Measurements from ENCODE around the gene FOXD2.

FOXD2 gene

DNA sequence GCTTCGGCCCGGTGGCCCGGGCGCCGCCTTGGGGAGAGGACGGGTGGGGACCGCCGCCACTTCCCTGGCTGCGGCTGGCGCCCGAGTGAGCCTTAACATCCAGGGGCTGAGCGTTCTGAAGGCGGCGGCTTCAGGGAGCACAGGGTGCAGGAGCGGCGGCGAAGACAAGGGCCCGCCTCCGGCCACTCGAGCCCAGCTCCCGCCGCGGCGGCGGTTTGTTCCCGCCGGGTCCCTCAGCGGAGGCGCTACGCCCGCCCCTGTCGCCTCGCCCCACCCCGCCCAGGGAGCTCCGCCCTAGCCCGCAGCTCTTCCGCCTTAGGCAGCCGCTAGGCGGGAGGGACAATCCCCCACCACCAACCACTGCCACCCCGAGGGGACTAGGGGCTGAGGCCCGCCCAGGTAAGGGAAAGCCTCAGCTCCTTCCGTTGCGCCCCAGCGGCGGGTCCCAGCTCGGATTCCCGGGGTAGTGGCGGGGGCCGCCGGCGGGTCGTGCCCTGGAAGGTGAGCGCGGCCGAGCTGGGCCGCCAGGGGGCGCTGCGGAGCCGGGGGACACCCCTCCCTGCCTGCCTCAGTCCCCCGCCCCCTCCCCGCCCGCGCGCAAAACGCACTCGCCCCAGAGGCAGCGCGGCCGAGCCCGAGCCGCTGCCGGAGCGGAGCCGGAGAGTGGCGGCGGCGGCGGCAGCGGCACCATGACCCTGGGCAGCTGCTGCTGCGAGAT is at the start of gene FOXD2:
TSS of gene FOXD2 (plus strand) at position 598 of the 718 bp plus-strand sequence. CDS start at position 690, 92 bp downstream.
- peak; percentile 93 for DNase-seq

DNA sequence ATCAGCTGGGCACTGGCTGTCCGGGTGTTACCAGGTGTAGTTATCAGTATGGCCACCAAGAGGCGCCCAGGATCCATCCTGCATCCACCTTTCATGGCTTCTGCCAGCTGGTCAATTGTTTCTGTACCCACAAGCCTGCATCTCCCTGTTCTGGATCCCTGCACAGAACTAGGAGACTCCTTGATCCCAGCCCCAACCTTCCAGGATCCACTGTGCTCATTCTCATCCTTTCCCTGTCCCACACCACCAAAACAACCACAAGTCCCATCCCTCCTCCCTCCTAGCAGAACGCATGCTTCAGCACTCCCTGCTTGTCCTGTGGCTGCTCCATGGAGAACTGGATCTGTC is 49.0 kb upstream of the FOXD2 start:
- DNase-seq = peak; percentile 43

DNA sequence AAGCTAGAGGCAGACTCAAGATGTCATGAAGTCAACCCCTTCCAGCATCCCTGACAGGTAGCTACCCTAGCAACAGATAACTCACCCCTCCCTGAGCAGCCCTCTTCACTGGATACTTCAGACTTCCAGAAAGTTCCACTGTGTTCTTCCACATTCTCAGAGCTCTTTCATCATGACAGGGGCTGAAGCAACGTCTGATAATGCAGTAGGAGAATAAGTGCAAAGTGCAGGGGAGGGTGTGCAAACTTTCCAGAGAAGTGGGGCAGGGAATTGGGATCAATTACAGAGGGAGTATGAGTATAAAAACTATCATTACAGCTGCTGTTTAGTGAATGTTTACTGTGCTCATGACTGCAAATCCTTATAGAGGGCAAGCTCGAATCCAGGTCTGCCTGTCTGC is 48.1 kb upstream of the FOXD2 start:
- no peak for DNase-seq

DNA sequence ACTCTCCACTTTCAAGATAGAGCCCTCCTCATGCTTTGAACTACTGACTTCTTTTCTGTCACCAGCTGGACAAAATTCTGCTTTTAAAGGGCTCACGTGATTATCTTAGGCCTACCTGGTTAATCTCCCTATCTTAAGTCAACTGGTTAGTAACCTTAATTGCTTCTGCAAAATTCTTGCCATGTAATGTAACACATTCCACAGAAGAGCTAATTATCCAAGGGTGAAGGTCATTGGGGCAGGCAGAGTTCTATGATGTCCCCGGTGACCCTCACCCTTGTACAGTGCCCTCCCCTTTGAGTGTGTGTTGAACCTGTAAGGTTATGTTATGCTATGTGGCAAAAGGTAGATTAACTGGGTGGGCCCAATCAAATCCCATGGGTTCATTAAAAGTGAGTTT is 47.0 kb upstream of the FOXD2 start:
- no peak for DNase-seq

DNA sequence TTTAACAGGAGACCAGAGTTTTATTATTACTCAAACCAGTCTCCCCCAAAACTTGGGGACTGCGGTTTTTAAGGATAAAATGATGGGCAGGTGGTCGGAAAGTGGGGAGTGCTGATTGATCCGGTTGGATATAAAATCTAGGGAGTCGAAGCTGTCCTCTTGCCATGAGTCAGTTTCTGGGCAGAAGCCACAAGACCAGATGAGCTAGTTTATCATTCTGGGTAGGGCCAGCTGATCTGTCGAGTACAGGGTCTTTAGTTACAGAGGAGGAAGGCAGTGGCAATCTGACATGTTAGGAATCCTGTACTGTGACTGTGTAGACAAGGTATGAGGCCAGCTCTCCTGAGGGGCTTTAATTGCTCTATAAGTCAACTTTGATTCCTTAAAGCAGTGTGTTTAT is 44.7 kb upstream of the FOXD2 start:
- DNase-seq = no peak

DNA sequence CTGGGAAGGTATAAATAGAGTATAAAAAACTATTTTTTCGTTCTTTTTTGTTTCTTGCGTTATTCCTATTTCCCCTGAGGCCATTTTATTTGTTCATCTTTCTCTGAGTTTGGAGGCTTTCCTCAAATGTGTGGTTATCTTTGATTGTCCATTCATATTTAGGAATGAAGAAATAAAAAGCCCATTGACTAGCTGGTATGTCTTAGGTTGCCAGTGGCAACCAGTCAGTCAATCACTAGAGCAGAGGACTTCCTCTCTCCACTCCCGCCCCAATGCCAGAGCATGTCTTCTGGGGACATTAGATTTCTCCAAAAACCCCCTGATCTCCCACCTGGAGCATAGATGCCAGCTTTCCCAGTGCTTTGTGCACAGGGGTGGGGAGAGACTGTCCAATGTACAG is 42.4 kb upstream of the FOXD2 start:
- no peak for DNase-seq

DNA sequence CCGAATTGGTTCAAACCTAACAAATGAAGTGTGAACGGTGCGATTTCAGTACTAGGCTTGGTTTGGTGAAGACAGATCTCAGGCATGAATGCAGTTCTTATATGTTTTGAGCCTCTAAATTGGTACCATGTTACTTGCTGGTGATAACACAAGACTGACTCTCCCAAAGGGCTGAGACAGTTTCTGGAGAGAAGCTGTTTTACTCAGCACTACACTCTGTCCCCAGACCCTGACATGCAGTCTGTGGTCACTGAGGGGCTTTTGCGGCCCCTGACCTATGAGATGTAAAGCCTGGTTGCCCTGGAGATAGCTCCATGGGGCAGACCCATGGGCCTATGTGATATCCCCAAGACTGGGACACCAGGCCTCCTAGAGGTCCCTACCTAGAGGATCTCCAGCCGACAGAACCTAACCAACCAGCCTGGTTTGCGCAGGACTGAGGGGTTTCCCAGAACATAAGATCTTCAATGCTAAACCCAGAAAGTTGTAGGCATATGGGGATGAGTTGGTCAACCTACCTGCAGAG is 41.1 kb upstream of the FOXD2 start:
- no peak for DNase-seq

DNA sequence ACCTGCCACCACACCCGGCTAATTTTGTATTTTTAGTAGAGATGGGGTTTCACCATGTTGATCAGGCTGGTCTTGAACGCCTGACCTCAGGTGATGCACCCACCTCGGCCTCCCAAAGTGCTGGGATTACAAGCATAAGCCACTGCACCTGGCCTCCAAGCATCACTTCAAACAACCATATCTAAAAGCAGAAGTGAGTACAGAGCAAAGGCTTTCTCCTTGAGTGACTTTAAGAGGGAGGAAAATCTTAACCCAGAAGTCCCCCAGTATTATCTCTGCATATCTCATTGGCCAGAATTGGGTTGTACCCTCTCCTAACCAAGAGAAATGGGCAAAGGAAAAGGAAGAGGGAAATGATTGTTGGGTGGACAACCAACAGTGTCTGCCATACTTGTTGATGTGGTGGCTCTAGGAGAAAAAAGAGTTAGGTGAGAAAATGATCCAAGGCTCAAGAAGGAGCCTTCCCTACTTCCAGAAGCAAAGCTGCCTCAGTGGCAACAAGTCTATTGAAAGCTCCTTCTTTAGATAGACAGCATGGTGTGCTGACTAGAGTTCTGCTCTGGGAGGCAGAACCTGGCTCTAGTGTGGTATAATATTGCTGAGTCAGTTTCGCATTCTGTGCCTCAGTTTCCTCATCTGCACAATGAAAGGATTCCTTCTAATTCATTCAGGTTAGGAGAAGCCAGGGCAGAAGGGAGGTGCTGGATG is 38.6 kb upstream of the FOXD2 start:
- DNase-seq = no peak

DNA sequence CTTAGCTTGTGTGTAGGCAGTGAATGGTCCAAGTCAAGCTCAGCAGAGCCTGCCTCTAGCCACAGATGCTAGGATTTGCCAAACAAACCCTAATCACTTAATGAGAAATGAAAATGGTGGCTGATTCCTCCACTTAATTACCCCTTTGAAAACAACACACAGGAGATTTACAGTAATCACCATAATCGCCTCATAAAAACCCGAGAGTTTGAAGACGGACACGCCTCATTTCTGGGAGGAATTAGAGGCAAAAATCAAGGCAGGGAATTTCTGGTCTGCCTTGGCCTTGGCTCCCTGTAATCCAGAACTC is 38.0 kb upstream of the FOXD2 start:
- DNase-seq = no peak

DNA sequence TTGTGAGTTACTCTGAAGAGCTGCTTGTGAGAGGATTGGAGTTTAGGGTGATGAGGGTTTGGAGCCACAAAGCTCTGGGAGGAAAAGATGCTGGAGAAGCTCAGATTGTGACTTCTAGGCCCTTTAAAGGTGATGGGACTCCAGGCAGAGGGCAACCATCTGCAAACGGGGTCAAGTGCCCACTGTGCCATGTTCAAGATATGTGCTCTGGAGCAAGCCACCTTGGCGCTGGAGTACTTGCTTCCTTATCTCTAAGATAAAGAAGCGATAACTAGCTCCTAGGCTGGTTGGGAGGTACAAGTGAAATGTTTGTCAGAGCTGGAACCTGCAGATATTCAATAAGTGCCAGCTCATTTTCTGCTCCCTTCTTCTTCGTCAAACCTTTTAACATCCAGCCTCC is 36.1 kb upstream of the FOXD2 start:
- no peak for DNase-seq

DNA sequence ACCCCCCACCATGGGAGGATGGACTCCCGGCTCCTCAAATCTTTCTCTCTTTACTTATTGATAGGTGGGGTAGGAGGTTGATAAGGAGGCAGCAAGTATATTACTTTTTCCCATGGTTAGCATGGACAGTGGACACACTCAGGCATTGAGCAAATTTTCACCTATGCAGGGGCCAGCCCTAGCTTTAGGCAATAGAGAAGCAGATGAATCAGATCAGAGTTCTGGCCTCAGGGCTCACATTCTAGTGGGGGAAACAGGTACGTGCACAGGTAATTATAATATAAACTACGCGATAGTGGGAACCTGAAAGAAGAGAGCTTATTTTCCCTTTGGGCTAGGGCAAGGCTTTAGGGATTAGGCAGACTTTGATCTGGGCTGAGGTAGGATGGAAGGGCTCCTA is 35.3 kb upstream of the FOXD2 start:
- DNase-seq = no peak

DNA sequence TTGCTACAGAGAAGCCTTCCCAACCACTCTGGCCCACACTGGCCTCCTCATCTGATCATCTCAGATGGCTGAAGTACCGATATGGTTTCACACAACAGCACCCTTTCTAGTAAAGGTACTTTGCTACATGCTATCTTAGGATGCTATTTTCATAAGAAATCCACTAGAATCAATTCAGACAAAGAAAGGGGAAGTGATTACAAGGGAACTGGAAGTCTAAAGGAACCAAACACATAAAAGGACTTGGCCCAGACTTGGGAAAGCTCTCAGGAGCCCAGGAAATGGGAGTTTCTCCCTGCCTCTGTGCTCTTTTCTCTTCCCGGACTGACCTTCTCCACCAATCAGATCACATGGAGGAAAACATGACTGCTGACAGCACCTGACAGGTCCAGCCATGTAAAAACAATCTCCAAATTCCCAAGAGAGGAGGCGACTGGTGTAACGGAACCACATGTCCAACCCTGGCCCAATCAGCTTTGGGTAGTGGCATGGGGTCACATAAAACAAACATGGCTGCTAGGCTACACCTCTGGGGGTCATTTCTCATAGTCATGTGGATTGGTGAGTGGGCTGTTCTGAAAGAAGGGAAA is 34.4 kb upstream of the FOXD2 start:
- no peak for DNase-seq

DNA sequence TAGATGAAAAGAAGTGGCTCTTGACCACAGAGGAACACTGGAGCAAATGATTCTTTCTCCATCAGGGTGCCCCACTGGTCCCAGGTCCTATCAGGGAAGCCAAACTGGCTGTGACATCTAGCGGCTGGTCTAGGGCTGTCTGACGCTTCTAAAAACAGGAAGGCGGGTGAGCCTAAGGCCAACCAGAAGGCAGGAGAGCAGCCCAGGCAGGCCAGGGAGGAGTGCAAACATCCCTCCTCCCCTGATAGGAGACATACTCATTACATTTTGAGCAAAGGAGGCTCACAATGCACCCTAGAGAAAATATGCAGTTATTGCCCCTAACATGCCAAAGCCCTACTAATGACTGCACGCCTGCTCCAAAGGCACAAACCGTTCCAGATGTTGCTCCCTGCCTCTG is 32.1 kb upstream of the FOXD2 start:
- no peak for DNase-seq

DNA sequence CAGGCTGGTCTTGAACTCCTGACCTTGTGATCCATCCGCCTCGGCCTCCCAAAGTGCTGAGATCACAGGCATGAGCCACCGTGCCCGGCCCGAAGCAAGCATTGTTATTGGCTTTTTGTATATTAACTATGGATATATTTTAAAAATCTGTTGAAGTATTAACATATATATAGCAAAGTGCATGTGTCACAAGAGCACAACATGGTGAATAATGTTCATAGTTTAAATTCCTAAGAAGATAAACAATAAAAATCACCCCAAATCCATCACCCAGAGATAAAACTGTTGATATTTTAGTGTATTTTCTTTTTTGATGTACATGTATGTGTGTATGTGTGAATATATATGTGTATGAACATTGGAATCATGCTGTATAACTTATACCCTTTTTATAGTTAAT is 30.9 kb upstream of the FOXD2 start:
- no peak for DNase-seq

DNA sequence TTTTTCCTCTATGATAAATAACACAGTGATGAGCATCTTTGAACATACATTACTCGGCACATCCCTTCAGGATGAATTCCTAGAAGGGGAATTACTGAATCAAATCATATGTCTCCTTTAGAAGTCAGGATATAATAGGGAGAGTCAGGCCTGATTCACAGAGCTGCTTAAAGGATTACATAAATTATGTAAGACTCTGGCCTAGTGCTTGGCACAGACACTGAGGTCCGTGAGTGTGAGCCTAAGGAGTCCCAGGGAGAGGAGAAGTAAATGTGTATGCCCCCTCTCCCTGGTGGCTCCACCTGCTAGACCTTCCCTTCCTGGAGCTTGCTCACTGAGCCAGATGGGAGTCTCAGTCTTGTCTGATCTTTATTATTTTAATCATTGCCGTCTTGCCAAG is 30.4 kb upstream of the FOXD2 start:
- no peak for DNase-seq

DNA sequence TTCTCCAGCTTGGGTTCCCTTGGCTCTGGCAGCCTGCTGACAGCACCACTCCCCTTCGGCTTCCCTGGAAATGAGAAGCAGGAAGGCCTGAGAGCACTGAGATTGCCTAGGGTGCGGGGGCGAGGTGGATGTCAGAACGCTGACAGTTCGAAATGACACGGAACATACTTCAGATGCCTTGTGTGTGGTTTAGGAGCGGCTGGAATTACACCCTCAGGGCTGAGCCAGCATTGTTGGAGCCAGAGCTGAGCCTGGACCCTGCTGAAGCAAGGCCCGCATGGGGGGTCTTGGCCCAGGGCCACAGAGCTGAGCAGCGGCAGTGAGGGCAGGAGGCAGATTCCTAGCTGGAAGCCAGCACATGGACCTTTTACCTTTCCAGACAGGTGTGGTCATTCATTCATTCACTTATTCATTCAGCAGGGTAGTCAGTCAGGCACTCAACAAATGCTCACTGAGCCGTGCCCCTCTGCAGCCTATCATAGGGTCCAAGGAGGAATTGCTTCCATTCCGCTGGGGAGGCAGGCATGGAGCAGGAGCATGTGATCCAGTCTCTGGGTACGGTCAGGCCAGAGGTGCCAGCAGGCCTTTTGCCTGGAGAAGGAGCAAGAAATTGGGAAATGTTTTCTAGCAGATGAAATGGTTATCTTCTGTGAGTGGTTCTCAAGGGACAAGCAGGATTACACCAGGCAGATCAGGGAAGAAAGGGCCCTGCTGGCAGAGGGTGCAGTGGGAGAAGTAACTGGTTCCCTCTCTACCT is 28.4 kb upstream of the FOXD2 start:
- no peak for DNase-seq

DNA sequence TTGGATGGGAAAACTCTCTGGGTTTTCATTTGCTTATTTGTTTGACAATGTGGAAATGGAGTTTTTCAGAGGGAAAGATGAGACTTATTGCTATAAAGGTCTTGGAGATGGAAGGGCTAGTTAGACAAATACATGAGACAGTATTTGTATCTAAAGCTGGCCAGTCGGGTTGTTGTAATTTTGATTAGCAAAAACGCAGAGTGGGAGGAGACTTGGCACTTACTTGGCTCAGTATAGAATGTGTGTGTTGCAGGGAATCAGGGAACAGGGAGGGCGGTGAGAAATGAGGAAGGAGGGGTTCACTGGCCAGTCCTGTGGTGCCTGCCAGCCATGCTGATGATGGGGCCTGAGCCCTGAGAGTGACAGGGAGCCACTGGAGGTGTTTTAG is 27.8 kb upstream of the FOXD2 start:
- DNase-seq = no peak

DNA sequence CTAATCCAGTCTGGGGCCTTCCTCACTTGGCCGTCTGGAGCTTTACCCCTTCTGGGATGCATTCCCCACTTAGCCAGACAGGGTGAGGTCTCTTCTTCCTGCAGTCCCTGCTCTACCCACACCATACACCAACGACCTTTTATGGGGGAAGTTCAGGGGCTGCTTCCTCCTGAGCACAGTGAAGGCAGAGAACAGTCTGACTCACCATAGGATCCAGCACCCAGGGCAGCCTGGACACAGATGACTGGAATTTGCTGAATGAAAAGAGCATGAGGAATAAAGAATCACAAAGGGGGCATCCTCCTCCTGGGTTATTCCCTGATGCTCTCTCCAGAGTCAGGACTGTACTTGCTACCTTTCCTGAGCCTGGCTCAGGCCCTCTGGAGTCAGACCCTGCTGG is 26.4 kb upstream of the FOXD2 start:
- no peak for DNase-seq

DNA sequence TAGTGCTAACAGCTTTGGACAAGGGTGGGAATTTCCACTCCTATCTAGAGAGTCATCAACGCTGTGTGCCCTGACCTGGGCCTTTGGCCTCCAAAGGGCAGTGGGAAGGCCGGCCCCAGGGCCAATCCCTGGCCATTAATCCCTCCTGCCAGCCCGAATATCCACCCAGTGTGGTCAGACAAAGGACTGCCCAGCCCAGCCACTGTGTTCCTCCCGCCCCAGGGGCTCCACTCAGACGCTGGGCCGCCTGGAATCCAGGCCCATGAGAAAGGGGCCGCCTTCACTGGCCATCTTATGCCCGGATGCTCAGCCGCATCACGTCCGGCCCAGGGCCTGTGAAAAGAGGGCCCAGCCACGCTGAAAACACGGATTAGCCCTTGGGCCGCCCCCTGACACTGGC is 25.4 kb upstream of the FOXD2 start:
- no peak for DNase-seq

DNA sequence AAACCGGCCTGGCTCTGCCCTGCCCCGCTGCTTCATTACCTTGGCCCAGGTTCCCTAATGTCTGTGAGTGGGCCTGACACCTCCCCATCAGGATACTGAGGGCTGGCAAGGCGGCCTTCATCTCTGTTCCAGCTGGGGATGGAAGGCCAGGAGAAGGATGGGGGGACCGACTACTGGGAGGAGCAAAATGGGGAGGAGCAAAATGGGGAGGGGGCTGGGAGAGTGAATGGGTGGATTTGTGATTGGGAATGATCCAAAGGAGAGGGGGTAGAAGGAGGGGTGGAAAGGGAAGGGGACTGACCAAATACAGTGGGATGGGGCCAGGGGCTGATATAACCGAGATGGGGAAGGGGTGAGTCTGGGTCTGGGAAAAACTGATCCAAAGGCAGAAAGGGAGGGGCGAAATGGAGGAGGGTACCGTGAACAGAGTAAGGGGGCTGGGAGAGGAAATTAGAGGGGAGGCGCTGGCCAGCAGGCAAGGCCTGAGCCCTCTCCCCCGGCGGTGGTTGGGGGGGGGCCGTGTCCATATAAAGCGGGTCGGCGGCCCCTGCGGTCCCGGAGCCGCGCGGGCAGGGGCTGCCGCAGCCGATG is 22.0 kb upstream of the FOXD2 start, which contains the start of gene FOXE3:
TSS of gene FOXE3 (plus strand) at position 558 of the 591 bp plus-strand sequence. CDS start at position 589, 31 bp downstream.
- DNase-seq = no peak

DNA sequence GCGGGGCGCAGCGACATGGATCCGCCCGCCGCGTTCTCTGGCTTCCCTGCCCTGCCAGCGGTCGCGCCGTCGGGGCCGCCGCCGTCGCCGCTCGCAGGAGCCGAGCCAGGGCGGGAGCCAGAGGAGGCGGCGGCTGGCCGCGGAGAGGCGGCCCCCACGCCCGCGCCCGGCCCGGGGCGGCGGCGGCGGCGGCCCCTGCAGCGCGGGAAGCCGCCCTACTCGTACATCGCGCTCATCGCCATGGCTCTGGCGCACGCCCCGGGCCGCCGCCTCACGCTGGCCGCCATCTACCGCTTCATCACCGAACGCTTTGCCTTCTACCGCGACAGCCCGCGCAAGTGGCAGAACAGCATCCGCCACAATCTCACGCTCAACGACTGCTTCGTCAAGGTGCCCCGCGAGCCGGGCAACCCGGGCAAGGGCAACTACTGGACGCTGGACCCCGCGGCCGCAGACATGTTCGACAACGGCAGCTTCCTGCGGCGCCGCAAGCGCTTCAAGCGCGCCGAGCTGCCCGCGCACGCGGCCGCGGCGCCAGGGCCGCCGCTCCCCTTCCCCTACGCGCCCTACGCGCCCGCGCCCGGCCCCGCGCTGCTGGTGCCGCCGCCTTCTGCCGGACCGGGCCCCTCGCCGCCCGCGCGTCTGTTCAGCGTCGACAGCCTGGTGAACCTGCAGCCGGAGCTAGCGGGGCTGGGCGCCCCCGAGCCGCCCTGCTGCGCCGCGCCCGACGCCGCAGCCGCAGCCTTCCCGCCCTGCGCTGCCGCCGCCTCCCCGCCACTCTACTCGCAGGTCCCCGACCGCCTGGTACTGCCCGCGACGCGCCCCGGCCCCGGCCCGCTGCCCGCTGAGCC is 21.3 kb upstream of the FOXD2 start:
- no peak for DNase-seq
